NCI-H187 treated with DMSO at 0.1 percent for 48 hours (cell line): ENCODE results near the gene SLC25A22.

Experiments
- DNase-seq: peaks from one replicate; lab custom pipeline; 2025; lab: John Stamatoyannopoulos, UW

The SLC25A22 gene

DNA sequence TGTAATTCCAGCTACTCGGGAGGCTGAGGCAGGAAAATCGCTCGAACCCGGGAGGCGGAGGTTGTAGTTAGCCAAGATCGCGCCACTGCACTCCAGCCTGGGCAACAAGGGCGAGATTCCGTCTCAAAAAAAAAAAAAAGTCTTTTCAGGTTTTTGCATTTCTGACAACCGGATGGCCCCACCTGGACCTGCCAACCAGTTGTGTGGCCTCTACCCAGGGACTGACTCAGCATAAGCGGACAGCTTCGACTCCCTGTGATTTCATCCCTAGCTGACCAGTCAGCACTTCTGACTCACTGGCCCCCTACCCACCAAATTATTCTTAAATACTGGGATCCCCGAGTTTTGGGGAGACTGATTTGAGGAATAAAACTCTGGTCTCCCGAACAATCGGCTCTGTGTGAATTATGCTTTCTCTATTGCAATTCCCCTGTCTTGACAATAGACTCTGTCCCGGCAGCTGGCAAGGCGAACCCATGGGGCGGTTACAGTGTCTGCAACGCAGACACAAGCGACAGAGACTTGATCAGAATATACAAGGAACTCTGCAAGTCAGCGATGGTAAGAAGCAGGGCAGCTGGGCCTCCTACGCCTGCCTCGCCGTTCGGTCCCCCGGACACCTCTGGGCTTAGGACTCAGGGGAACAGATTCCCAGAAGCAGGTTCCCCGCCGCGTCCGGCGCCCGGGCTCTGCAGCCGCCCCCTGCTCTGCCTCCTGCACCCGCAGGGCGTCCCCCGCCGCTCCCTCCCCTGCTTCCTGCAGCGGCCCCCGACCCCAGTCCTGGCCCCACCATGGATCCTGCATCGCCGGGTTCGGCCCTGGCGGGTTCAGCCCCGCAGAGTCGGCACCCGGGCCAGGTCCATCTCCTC lies 51.6 kb downstream of the SLC25A22 start:
- no peak for DNase-seq

DNA sequence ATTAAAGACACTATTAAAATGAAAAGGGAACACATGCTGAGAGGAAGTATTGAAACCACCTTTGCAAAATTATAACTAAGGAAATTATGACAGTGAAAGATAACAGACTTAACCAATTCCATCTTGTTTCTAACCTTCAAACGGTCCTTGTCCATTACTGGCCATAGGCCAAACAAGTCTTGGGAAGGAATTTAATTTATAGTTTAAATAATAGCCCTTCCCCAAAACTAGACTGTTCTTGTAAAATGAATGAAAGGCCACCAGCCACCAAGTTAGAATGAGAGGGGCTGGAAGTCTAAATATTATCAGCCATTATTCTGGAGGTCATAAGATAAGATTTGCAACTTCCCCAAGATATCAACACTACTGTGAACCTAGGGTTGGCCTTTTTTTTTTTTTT lies 52.7 kb downstream of the SLC25A22 start:
- no peak for DNase-seq

DNA sequence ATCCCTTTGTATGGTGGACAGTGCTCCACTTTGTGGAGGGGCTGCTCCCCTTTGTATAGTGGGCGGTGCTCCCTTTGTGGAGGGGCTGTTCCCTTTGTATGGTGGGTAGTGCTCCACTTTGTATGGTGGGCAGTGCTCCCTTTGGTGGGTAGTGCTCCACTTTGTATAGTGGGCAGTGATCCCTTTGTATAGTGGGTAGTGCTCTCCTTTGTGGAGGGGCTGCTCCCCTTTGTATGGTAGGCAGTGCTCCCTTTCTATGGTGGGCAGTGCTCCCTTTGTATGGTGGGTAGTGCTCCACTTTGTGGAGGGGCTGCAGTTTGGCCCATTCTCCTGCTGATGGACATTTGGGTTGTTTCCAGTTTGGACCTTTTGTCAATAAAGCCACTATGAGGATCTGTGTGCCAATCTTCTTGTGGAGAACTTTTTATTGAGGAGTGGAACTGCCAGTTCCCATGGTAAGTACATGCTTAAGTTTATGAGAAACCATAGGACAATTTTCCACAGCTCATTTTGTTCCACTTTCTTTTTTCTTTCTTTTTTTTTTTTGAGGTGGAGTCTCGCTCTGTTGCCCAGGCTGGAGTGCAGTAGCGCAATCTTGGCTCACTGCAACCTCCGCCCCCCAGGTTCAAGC lies 55.4 kb downstream of the SLC25A22 start:
- no peak for DNase-seq

DNA sequence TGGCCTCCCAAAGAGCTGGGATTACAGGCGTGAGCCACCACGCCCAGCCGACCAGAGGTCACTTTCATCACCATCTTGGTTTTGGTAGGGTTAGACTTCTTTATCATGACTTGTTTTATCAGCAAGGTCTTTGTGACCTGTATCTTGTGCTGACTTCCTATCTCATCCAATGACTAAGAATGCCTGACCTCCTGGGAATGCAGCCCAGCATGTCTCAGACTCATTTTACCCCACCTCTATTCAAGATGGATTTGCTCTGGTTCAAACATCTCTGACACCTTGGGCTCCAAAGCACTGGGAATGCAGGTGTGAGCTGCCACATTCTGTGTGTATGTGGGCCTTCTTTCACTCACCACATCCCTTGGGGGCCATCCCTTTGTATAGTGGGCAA lies 55.9 kb downstream of the SLC25A22 start:
- DNase-seq = no peak
